LNCAP (cell line): ENCODE results near the gene AOPEP.

Source experiments
- TF ChIP-seq, protein P1 (sequence below): fragments of 450-650 bp; IDR thresholded peaks from 2 replicates; pipeline ENCODE4 v1.5.1; 2017; ENCODE audit warnings: mild to moderate bottlenecking

Gene AOPEP

DNA sequence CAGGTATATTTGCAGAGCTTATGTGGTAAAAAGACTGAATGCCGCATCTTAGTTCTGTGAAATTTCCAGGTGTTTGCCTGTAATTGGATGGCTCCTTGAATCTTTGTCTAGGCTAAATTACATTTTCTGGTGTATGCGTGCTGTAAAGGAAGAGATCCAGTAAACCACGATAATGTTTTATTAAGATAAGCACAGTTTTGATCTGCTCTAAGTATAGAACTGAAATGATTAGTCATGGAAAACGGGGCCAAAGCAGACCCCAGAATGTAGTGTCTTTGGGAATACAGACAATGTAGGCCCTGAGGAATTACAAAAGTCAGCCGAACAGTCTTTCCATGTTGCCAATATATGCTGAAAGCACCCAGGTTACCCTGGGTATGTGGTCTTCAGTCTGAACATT, 333.7 kb downstream of the AOPEP start:
- TF ChIP-seq, protein P1, sequence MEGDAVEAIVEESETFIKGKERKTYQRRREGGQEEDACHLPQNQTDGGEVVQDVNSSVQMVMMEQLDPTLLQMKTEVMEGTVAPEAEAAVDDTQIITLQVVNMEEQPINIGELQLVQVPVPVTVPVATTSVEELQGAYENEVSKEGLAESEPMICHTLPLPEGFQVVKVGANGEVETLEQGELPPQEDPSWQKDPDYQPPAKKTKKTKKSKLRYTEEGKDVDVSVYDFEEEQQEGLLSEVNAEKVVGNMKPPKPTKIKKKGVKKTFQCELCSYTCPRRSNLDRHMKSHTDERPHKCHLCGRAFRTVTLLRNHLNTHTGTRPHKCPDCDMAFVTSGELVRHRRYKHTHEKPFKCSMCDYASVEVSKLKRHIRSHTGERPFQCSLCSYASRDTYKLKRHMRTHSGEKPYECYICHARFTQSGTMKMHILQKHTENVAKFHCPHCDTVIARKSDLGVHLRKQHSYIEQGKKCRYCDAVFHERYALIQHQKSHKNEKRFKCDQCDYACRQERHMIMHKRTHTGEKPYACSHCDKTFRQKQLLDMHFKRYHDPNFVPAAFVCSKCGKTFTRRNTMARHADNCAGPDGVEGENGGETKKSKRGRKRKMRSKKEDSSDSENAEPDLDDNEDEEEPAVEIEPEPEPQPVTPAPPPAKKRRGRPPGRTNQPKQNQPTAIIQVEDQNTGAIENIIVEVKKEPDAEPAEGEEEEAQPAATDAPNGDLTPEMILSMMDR = no peak

DNA sequence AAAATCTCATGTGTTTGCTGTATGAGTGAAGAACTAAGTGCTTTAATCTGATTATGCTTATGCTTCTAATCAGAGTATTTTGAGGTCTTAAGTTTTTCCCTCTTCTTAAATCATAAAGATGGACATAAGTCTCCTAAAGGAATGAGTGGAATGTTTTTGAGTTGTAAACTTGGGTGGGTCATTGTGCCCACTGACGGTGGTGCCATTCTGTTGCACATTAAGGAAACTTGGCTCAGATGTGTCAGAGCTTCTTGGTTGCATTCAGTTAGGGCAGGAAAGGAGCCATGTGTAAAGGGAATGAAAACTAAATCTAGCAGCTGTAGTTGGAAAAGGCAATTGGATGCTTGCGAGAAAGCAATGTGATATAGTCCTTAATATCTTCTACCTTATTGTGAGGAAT, 334.4 kb downstream of the AOPEP start:
- TF ChIP-seq, protein P1 = no peak

DNA sequence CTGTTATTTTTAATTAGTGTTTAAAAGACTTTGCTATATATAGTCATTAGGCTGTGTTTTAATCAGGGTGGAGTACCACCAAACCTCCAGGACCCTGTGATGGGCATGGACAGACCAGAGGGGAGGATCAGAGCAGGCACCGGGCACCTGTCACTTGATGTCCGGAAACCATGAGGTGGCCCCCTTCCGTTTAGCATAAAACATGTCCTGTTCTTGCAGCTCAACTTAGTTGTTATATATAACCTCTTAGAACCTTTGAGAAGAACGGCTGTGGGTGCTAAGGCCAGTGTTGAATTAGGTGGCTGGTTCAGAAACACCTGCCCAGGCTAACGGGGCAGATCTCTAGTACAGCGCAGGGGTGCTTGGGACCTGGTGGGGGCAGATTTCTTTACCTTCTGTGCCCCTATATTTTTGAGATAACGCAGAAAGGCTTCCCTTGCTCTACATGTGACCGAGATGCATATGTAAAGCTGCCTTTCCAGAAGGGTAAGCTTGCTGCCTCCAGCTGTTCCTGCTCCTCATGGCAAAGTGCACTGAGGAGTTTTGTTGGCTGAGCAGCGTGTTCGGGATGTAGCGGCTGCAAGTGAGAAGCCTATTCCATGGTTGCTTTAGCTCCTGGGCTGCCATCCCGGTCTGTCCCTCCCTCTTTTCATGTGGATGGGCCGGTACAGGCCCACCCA, 335.6 kb downstream of the AOPEP start:
- TF ChIP-seq, protein P1 = no peak

DNA sequence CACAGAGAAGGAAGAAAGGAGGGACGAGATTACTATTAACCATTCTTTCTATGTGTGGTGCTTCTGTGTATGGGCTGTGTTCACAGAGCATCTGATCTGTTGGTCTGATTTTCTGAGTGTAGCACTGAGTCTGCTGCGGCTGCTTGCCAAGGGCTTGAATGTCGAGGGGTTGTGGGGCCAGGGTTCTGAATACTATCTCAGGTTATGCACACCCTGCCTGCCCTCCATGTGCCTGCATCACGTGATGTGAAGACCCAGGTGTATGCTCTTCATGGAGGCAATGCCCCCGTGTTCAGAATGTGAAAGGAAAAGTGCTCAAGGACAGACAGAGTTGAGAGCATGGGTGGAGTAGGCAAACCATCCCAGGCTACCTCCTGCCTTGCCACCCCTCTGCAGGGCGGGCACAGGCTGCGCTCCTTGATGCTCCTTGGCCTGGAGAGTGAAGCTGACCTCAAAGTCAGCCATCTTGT, 336.1 kb downstream of the AOPEP start:
- TF ChIP-seq, protein P1 = no peak

DNA sequence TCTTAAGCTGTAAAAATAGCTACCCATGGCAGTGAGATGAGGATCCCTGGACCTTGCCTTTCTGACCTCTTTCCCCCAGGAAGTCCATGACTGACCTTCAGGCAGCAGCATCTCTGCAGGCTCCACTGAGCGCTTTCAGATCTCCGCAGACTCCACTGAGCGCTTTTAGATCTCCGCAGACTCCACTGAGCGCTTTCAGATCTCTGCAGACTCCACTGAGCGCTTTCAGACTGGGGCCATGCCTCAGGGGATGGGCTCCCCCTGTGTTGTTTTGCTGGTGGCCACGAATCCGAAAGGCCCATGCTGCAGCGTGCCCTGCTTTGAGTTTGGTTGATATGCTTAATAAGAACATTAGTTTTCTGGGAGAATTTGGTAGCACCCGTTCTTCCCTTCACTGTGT, 336.8 kb downstream of the AOPEP start:
- TF ChIP-seq, protein P1 = no peak

DNA sequence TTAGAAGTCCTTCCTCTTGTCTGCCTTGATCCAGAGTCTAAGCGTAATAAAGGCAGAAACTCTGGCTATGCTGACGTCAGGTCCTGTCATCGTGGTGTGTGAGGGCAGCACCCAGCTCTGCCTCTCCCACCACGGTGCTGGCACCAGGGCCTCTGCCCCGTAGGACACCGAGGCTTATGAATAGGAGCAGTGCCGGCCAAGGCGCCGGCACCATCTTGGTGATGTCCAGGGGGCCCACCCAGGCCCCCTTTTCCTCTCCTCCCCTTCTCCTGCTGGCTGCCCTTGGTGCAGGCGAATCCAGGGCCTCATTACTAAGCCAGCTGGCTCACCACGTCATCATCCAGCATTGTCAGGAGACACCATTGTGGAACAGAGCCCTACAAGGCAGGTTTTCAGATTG, 338.7 kb downstream of the AOPEP start:
- TF ChIP-seq, protein P1 = no peak

DNA sequence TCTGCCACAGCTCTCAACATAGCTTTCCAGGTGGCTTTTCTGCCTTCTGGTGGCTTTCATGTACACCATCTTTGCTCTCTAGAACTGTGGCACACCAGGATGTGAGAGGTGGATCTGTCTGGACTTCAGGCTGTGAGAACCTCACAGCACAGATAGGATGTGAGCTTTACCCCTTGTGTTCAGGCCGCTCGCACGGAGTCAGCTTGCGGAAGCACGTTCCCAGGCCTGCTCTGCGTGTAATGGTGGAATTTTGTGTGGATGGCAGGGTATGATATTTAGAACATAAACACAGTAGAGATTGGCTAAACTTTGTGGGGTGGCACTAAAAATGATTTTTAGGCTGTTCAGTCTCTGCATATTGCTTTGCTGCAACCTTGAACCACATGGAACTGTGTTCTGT, 340.6 kb downstream of the AOPEP start:
- TF ChIP-seq, protein P1 = no peak

DNA sequence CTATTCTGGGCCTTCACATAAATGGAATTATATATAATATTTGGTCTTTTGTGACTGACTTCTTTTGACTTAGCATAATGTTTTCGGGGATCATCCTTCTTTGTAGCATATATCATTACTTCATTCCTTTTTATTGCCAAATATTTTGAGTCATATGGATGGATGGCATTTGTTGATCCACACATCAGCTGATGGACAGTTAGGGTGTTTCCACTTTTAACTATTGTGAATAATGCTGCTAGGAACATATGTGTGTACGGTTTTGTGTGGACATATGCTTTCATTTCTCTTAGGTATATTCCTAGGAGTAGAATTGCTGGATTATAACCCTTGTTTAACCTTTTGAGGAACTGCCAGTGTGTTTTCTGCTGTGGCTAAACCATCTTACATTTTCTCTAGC, 341.4 kb downstream of the AOPEP start:
- TF ChIP-seq, protein P1 = no peak
